GM18508 (cell line): ENCODE results near the gene SSTR3.

Experiments used
- ATAC-seq: cut with Tn5 transposase; IDR thresholded peaks from one replicate; pipeline ENCODE4 v1.9.1; 2021; ENCODE audit warnings: moderate number of reproducible peaks; ENCODE audit not compliant: insufficient read depth, unreplicated experiment

The SSTR3 gene

DNA sequence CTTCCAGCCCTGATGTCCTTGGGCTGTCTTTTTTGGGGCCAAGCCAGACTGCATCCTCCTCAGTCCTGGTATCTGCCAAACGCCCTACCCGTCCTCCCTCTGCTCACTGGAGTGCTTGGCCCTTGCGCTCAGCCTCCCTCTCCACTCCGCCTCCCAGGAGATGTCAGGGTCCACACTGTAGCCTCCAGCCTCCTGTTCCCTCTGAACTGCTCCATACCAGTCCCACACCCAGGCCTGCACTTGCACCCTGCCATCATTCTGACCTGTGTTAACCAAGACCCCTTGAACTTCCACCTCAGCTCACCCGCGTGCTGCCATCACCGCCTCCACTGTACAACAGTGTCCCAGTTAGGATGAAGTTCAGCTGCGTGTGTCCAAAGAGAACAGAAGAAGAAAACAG is 56.3 kb downstream of the SSTR3 start:
- ATAC-seq: no peak

DNA sequence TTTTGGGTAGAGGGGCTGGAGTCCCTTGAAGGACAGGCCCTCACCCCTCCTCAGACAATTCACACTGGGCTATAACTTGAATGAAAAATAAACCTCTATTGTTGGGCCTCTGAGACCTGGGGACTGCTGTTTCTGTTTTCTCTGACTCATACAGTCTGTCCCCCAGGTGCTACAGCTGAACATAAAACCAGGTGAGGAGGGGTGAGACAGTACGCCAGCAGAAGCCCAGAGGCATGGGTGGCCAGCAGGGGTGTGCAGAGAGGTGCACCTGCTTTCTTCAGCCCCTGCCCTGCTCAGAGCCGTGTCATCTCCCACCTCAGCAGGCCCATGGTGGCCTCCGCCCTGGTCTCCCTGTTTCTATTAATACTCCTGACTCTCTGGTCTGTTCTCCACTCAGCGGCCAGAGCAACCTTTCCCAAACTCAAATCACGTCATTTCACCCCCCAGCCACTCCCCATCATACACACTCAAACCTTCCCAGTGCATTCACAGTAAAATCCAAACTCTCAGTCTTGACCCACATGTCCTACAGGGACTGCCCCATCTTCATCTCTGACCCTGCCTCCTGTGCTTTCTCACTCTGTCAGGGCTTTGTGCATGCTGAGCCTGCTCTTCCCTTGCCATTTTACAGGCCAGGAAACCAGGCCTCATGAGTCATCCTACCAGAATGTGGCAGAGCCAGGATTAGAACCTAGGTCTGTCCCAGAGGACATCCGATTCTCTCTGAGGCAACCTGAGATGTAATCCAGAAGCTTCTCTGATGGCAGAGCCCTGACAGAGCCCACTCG is 57.2 kb downstream of the SSTR3 start:
- no peak for ATAC-seq
